H1 (cell line): Measurements from ENCODE around the gene SEL1L3. TPM values are rescaled to one million over a fixed set of nuclear protein-coding genes. Genes with fewer than 3 reads are reported as not detected.

Experiments used
- ATF3 ChIP-seq: IDR thresholded peaks from 2 replicates; pipeline ENCODE4 v1.6.1; 2011; ENCODE audit warnings: low read depth, mild to moderate bottlenecking, low read length; ENCODE audit not compliant: insufficient read depth
- CHD7 ChIP-seq: fragments of 300-600 bp; sonication (generic); IDR thresholded peaks from 2 replicates; pipeline ENCODE4 v1.7.1; 2012; ENCODE audit warnings: low read length, moderate library complexity, mild to moderate bottlenecking, inconsistent platforms; ENCODE audit not compliant: insufficient replicate concordance
- HDAC6 ChIP-seq: IDR thresholded peaks from one replicate; pipeline ENCODE4 v1.7.1; 2012; ENCODE audit warnings: low read depth, mild to moderate bottlenecking, inconsistent platforms, low read length, moderate library complexity
- RXRA ChIP-seq: IDR thresholded peaks from 2 replicates; pipeline ENCODE4 v1.6.1; 2011; ENCODE audit warnings: low read depth, mild to moderate bottlenecking, low read length, moderate library complexity; ENCODE audit not compliant: insufficient read depth
- SAP30 ChIP-seq: fragments of 300-600 bp; sonication (generic); IDR thresholded peaks from 2 replicates; pipeline ENCODE4 v1.7.1; 2012; ENCODE audit warnings: low read length, moderate library complexity, mild to moderate bottlenecking, inconsistent platforms; ENCODE audit not compliant: insufficient read depth, insufficient replicate concordance
- SP1 ChIP-seq: IDR thresholded peaks from 2 replicates; pipeline ENCODE4 v1.6.1; 2011; ENCODE audit warnings: low read depth, low read length
- SP4 ChIP-seq: IDR thresholded peaks from 2 replicates; pipeline ENCODE4 v1.6.1; 2012; ENCODE audit warnings: low read length, inconsistent platforms
- polyA plus RNA-seq, 7 experiments: library from polyadenylated mRNA; depleted of rRNA in 3 of 7; stranded (reverse) in 5 of 7; unstranded in 2 of 7; fragments of >200 nt in 5 of 7; fragments of 200-250 nt in 2 of 7; gene quantifications; 1 replicate in 5 of 7; 2 replicates in 1 of 7; 4 replicates in 1 of 7; pipeline versions ENCODE4 v1.2.1 to v1.2.3, GENCODE V29; 2011 to 2013; ENCODE audit warnings: missing spikeins in 2 of 7, mixed read lengths in 2 of 7
- total RNA-seq: library from RNA; stranded (reverse); fragmentation: NEBNext Ultra II Directional; extraction: Animal tissue kit (Norgen Biotek cat#: 25700); gene quantifications from 2 replicates; pipeline ENCODE4 v1.2.1, GENCODE V29; 2021
- TF ChIP-seq, protein P1 (sequence below): IDR thresholded peaks from 2 replicates; pipeline ENCODE4 v1.6.1; 2011; ENCODE audit warnings: low read length, improper control_type of control experiment
- TF ChIP-seq, protein P2 (sequence below): IDR thresholded peaks from 2 replicates; pipeline ENCODE4 v1.6.1; 2012; ENCODE audit warnings: inconsistent platforms

The SEL1L3 gene
- total and polyA plus RNA-seq, 2 of the 8 experiments (the other 6 are each of a cell fraction or from before 2014, with no cell fraction given): 18.2 to 54.0 TPM

DNA sequence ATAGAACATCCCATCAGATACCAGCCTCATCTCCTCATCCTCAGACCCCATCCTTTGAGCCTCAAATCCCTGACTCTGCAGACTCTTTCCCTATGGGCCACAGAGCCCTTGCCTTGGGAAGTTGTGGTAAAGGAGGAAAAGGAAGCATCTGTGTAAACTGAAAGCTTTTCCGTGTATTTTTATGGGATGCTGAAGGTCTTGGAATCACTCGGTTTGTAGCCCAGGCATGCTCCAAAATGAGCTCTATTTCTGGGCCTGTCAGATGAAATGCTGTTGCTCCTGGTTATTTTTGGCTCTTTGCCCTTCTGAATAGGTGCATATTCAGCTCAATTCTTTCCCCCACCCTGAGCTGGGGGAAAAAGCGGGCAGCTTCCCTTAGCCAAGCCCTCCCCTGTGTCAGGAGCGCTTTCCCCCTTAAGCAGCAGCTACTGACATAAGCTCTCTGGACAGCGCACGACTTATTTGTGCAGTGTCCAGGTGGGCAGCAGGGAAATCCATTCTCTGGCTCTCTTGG, 5.0 kb upstream of the SEL1L3 start (continued):
- no peak for TF ChIP-seq CHD7
- no peak for TF ChIP-seq SP1
- no peak for TF ChIP-seq SP4
- TF ChIP-seq, protein P1, sequence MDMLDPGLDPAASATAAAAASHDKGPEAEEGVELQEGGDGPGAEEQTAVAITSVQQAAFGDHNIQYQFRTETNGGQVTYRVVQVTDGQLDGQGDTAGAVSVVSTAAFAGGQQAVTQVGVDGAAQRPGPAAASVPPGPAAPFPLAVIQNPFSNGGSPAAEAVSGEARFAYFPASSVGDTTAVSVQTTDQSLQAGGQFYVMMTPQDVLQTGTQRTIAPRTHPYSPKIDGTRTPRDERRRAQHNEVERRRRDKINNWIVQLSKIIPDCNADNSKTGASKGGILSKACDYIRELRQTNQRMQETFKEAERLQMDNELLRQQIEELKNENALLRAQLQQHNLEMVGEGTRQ: no peak
- TF ChIP-seq, protein P2, sequence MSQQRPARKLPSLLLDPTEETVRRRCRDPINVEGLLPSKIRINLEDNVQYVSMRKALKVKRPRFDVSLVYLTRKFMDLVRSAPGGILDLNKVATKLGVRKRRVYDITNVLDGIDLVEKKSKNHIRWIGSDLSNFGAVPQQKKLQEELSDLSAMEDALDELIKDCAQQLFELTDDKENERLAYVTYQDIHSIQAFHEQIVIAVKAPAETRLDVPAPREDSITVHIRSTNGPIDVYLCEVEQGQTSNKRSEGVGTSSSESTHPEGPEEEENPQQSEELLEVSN: no peak
- no peak for TF ChIP-seq RXRA
- no peak for TF ChIP-seq SAP30
- no peak for TF ChIP-seq ATF3
- no peak for TF ChIP-seq HDAC6
